A549 (cell line): ENCODE data around the gene NHSL2.

Source experiments
- CEBPB ChIP-seq, 2 experiments: fragments of >200 bp in 1 of 2; sonication (Bioruptor Twin) in 1 of 2; formaldehyde crosslinking in 1 of 2; IDR thresholded peaks; 2 replicates each; pipeline ENCODE4 v1.6.1; 2012 to 2016
- CTCF ChIP-seq: fragments of >200 bp; sonication (Bioruptor Twin); formaldehyde crosslinking; IDR thresholded peaks from 3 replicates; pipeline ENCODE4 v1.5.1; 2016
- E2F6 ChIP-seq: IDR thresholded peaks from 2 replicates; pipeline ENCODE4 v1.6.1; 2012; ENCODE audit warnings: low read depth, borderline replicate concordance
- ELK1 ChIP-seq: fragments of 150-350 bp; IDR thresholded peaks from 2 replicates; pipeline ENCODE4 v1.6.1; 2014; ENCODE audit warnings: low read depth, mild to moderate bottlenecking, low read length
- EP300 ChIP-seq, 2 experiments: fragments of >200 bp; sonication (Bioruptor Twin); formaldehyde crosslinking; IDR thresholded peaks; 2 replicates in 1 of 2; 3 replicates in 1 of 2; pipeline ENCODE4 v1.6.1; 2016 to 2017
- HEYL ChIP-seq: fragments of 250-450 bp; sonication (Bioruptor Pico); IDR thresholded peaks from 2 replicates; pipeline ENCODE4 v1.8.0; 2021; ENCODE audit warnings: mild to moderate bottlenecking, moderate library complexity
- KDM5A ChIP-seq: fragments of 200-600 bp; sonication (generic); IDR thresholded peaks from 2 replicates; pipeline ENCODE4 v1.6.1; 2016; ENCODE audit warnings: antibody characterized with exemption, mild to moderate bottlenecking
- MYC ChIP-seq: IDR thresholded peaks from 2 replicates; pipeline ENCODE4 v1.6.1; 2012; ENCODE audit warnings: mild to moderate bottlenecking, inconsistent platforms, low read length, improper control_type of control experiment, borderline replicate concordance
- PBX3 ChIP-seq: IDR thresholded peaks from 2 replicates; pipeline ENCODE4 v1.6.1; 2012
- RAD21 ChIP-seq, 2 experiments: fragments of >200 bp in 1 of 2; sonication (Bioruptor Twin) in 1 of 2; formaldehyde crosslinking in 1 of 2; IDR thresholded peaks in 1 of 2; conservative IDR thresholded peaks in 1 of 2; 2 replicates in 1 of 2; 3 replicates in 1 of 2; pipeline ENCODE4 v1.6.1; 2012 to 2018; ENCODE audit warnings: inconsistent platforms in 1 of 2
- REST ChIP-seq: fragments of 200-600 bp; sonication (generic); IDR thresholded peaks from 2 replicates; pipeline ENCODE4 v1.6.1; 2016; ENCODE audit warnings: antibody characterized with exemption, mild to moderate bottlenecking, moderate library complexity
- RFX5 ChIP-seq: fragments of 450-650 bp; IDR thresholded peaks from 2 replicates; pipeline ENCODE4 v1.7.1; 2014; ENCODE audit warnings: antibody characterized with exemption, mild to moderate bottlenecking, moderate library complexity
- SMC3 ChIP-seq: fragments of >200 bp; sonication (Bioruptor Twin); formaldehyde crosslinking; IDR thresholded peaks from 3 replicates; pipeline ENCODE4 v1.6.1; 2018; ENCODE audit warnings: inconsistent platforms

- TF ChIP-seq RAD21 (conservative IDR thresholded peaks at IDR 0.05 in 1 of 2, IDR thresholded peaks at IDR 0.05 in 1 of 2) (no peak), CTCF (no peak), CEBPB (IDR thresholded peaks at IDR 0.05) (no peak), EP300 (IDR thresholded peaks at IDR 0.05) (no peak), RFX5 (no peak), MYC (no peak), SMC3 (no peak), ELK1 (no peak), HEYL (CRISPR knock-in tag) (no peak), PBX3 (no peak), KDM5A (no peak), E2F6 (no peak), REST (no peak)
These were observed 84.0 kb downstream of the NHSL2 start for GRCh38 chrX:71994601-71995000.
